C4-2B (cell line): Measurements from ENCODE around the gene FRMD1.

ENCODE experiments used
- ZFX ChIP-seq: fragments of 450-650 bp; IDR thresholded peaks from 2 replicates; pipeline ENCODE4 v1.6.1; 2017
- TF ChIP-seq, protein P1 (sequence below): fragments of 450-650 bp; conservative IDR thresholded peaks from 2 replicates; pipeline ENCODE4 v1.5.1; 2017; ENCODE audit warnings: mild to moderate bottlenecking

DNA sequence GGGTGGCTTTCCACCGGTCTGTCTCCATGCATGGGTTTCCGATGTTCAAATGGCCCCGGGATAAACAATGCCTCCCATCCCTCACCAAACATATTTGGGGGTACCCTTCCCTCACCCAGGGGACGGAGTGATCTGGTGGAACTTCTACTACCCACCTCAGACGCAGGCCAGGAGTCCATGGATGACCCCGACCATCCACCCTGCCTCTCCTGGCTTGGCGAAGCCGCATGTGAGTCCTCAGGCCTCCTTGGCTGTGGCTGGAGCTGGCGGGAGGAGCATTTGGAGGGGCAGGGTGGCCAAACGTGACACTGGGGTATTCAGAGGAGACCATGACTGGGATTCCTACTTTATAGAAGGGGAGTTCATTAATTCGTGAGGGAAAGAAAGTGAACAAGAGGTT is 45.9 kb upstream of the FRMD1 start:
- TF ChIP-seq, protein P1, sequence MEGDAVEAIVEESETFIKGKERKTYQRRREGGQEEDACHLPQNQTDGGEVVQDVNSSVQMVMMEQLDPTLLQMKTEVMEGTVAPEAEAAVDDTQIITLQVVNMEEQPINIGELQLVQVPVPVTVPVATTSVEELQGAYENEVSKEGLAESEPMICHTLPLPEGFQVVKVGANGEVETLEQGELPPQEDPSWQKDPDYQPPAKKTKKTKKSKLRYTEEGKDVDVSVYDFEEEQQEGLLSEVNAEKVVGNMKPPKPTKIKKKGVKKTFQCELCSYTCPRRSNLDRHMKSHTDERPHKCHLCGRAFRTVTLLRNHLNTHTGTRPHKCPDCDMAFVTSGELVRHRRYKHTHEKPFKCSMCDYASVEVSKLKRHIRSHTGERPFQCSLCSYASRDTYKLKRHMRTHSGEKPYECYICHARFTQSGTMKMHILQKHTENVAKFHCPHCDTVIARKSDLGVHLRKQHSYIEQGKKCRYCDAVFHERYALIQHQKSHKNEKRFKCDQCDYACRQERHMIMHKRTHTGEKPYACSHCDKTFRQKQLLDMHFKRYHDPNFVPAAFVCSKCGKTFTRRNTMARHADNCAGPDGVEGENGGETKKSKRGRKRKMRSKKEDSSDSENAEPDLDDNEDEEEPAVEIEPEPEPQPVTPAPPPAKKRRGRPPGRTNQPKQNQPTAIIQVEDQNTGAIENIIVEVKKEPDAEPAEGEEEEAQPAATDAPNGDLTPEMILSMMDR, result no peak
- no peak for TF ChIP-seq ZFX
